GM19023 (cell line): ENCODE data around the gene SYTL5.

Source experiments
- ATAC-seq: cut with Tn5 transposase; IDR thresholded peaks from one replicate; pipeline ENCODE4 v1.9.1; 2021; ENCODE audit warnings: mild to moderate bottlenecking, moderate library complexity; ENCODE audit not compliant: unreplicated experiment

The SYTL5 gene

GRCh38 chrX:38018766-38019425 lies 12.5 kb downstream of the SYTL5 start:
- no peak for ATAC-seq

GRCh38 chrX:38028300-38028699 lies 21.9 kb downstream of the SYTL5 start:
- no peak for ATAC-seq

GRCh38 chrX:38036466-38036865 lies 30.1 kb downstream of the SYTL5 start:
- ATAC-seq: no peak

- no peak for ATAC-seq
These were observed 32.1 kb downstream of the SYTL5 start for GRCh38 chrX:38038501-38038900.

GRCh38 chrX:38041237-38041636 lies 34.9 kb downstream of the SYTL5 start:
- no peak for ATAC-seq

GRCh38 chrX:38044701-38045100 lies 38.3 kb downstream of the SYTL5 start:
- ATAC-seq: no peak

- no peak for ATAC-seq
These were observed 39.3 kb downstream of the SYTL5 start for GRCh38 chrX:38045538-38046096.

GRCh38 chrX:38048886-38049285 lies 42.5 kb downstream of the SYTL5 start:
- ATAC-seq: no peak

- ATAC-seq: no peak
These were observed 44.5 kb downstream of the SYTL5 start for GRCh38 chrX:38050806-38051205.

- no peak for ATAC-seq
These were observed 45.7 kb downstream of the SYTL5 start for GRCh38 chrX:38052096-38052495.

- no peak for ATAC-seq
These were observed 49.0 kb downstream of the SYTL5 start for GRCh38 chrX:38055170-38055847.

GRCh38 chrX:38060331-38060878 lies 54.1 kb downstream of the SYTL5 start:
- no peak for ATAC-seq

GRCh38 chrX:38061335-38061734 lies 55.0 kb downstream of the SYTL5 start:
- no peak for ATAC-seq

- ATAC-seq: no peak
These were observed 60.6 kb downstream of the SYTL5 start for GRCh38 chrX:38066934-38067333.

- ATAC-seq: no peak
These were observed 62.9 kb downstream of the SYTL5 start for GRCh38 chrX:38069273-38069672.

GRCh38 chrX:38069991-38070390 lies 63.6 kb downstream of the SYTL5 start:
- no peak for ATAC-seq

- no peak for ATAC-seq
These were observed 73.1 kb downstream of the SYTL5 start for GRCh38 chrX:38079463-38079862.

- no peak for ATAC-seq
These were observed 74.5 kb downstream of the SYTL5 start for GRCh38 chrX:38080808-38081207.

- no peak for ATAC-seq
These were observed 75.6 kb downstream of the SYTL5 start for GRCh38 chrX:38081909-38082308.

GRCh38 chrX:38082309-38082708 lies 76.0 kb downstream of the SYTL5 start:
- ATAC-seq: no peak

GRCh38 chrX:38085813-38086212 lies 79.5 kb downstream of the SYTL5 start:
- ATAC-seq: no peak
